ENCODE measurements around the gene DNAH2. TPM values are rescaled to one million over a fixed set of nuclear protein-coding genes. Genes with fewer than 3 reads are reported as not detected.

Gene DNAH2
- total and polyA plus RNA-seq, 2 of the 13 experiments (the other 11 are each of a cell fraction or from before 2014, with no cell fraction given): not detected

- TF ChIP-seq RNF219 (CRISPR knock-in tag; IDR thresholded peaks at IDR 0.05): 0 out of 2 replicates have a peak, but pooled peaks have one; percentile 29
- 0 out of 2 replicates have a peak, but pooled peaks have one; percentile 16 for TF ChIP-seq ZNF501 (CRISPR knock-in tag; IDR thresholded peaks at IDR 0.05)
- no peak for TF ChIP-seq SNAPC4 (CRISPR knock-in tag; IDR thresholded peaks at IDR 0.05)
- TF ChIP-seq ZBTB34 (CRISPR knock-in tag; IDR thresholded peaks at IDR 0.05): no peak
- TF ChIP-seq SMYD3 (CRISPR knock-in tag; IDR thresholded peaks at IDR 0.05): no peak
- TF ChIP-seq ZNF770 (CRISPR knock-in tag; IDR thresholded peaks at IDR 0.05): 0 out of 2 replicates have a peak, but pooled peaks have one; percentile 17
- 0 out of 2 replicates have a peak, but pooled peaks have one; percentile 54 for TF ChIP-seq ZNF512 (CRISPR knock-in tag; IDR thresholded peaks at IDR 0.05)
- no peak for TF ChIP-seq ZBTB37 (CRISPR knock-in tag; IDR thresholded peaks at IDR 0.05)
- TF ChIP-seq RARG (CRISPR knock-in tag; IDR thresholded peaks at IDR 0.05; ENCODE audit: low read depth): 0 out of 2 replicates have a peak, but pooled peaks have one; percentile 49
- TF ChIP-seq TEF (CRISPR knock-in tag; IDR thresholded peaks at IDR 0.05): peak; percentile 89
- peak; percentile 47; the same call in 1 of the 2 replicates for TF ChIP-seq ZFP36L1 (CRISPR knock-in tag; IDR thresholded peaks at IDR 0.05)
Measured at GRCh38 chr17:7835814-7836595, 118.5 kb downstream of the DNAH2 start (continued).
